Brain microvascular endothelial cell (primary cell): ENCODE data around the gene EDA2R.

Source experiments
- DNase-seq: peaks from one replicate; pipeline ENCODE4 v3.0.0-alpha.2; 2020
- H3K27ac ChIP-seq: fragments of 250-450 bp; sonication (Bioruptor Pico); 2 replicates; pipeline ENCODE4 v1.5.1; 2020; ENCODE audit warnings: mild to moderate bottlenecking, moderate library complexity
- H3K27me3 ChIP-seq: fragments of 250-450 bp; sonication (Bioruptor Pico); replicated peaks from 2 replicates; pipeline ENCODE4 v1.5.1; 2020; ENCODE audit warnings: mild to moderate bottlenecking
- H3K36me3 ChIP-seq: fragments of 250-450 bp; sonication (Bioruptor Pico); replicated peaks from 2 replicates; pipeline ENCODE4 v1.5.1; 2020; ENCODE audit warnings: mild to moderate bottlenecking
- H3K4me3 ChIP-seq: 2 replicates; pipeline ENCODE4 v1.5.1; 2011; ENCODE audit warnings: low read depth, mild to moderate bottlenecking, control low read depth, low read length, moderate library complexity
- CTCF ChIP-seq: IDR thresholded peaks from 2 replicates; pipeline ENCODE4 v1.5.1; 2011; ENCODE audit warnings: low read depth, mild to moderate bottlenecking, moderate library complexity, low read length, control low read depth, inconsistent platforms; ENCODE audit errors: missing control alignments
- in situ Hi-C: cut with HindIII; loops from 2 replicates; pipeline ENCODE4 v1.10.0; 2017; ENCODE audit warnings: low sequenced_read_pairs, low pct_ligation_motif_present

EDA2R gene

GRCh38 chrX:66638591-66639500 is at the start of gene EDA2R:
EDA2R (minus strand) TSS chrX:66639078; CDS start chrX:66616020, 23,058 bp downstream.
- Histone ChIP-seq H3K36me3 (no peaks in the 10 kb centered on the region), H3K27ac (peak within 1 kb of the TSS; percentile 84), H3K27me3 (no peaks in the 10 kb centered on the region), H3K4me3 (peak within 1 kb of the TSS; percentile 58)
- in situ Hi-C loops, result no loop called here
- no peak for TF ChIP-seq CTCF
- DNase-seq, result peak; percentile 77

- H3K27ac ChIP-seq, result no peak overlapping the region
- H3K4me3 ChIP-seq, result no peak overlapping the region
- TF ChIP-seq CTCF, result no peak
- DNase-seq, result no peak
- H3K36me3 ChIP-seq, result no peaks in the 10 kb centered on the region
- H3K27me3 ChIP-seq, result no peaks in the 10 kb centered on the region
- in situ Hi-C loops, result no loop called here
Observed at GRCh38 chrX:66684196-66684595, 45.3 kb upstream of the EDA2R start.

- H3K27ac ChIP-seq, result no peak overlapping the region
- no peak for TF ChIP-seq CTCF
- H3K27me3 ChIP-seq, result no peaks in the 10 kb centered on the region
- in situ Hi-C loops, result no loop called here
- no peak overlapping the region for H3K4me3 ChIP-seq
- H3K36me3 ChIP-seq, result no peaks in the 10 kb centered on the region
- peak; percentile 10 for DNase-seq
Observed at GRCh38 chrX:66680451-66680850, 41.6 kb upstream of the EDA2R start.

- no peak for TF ChIP-seq CTCF
- H3K36me3 ChIP-seq, result no peaks in the 10 kb centered on the region
- no peak overlapping the region for H3K4me3 ChIP-seq
- in situ Hi-C loops, result no loop called here
- peak overlapping the region; percentile 88 for H3K27ac ChIP-seq
- DNase-seq, result peak; percentile 55
- no peaks in the 10 kb centered on the region for H3K27me3 ChIP-seq
Observed at GRCh38 chrX:66677430-66677829, 38.6 kb upstream of the EDA2R start.

GRCh38 chrX:66676990-66677389 is 38.1 kb upstream of the EDA2R start:
- no peaks in the 10 kb centered on the region for H3K36me3 ChIP-seq
- H3K4me3 ChIP-seq, result no peak overlapping the region
- peak; percentile 65 for DNase-seq
- TF ChIP-seq CTCF, result no peak
- peak overlapping the region; percentile 88 for H3K27ac ChIP-seq
- no peaks in the 10 kb centered on the region for H3K27me3 ChIP-seq
- in situ Hi-C loops, result no loop called here
